ENCODE measurements around the gene PCSK6. TPM values are rescaled to one million over a fixed set of nuclear protein-coding genes. Genes with fewer than 3 reads are reported as not detected.
"Not testable (repeated sequence)": the region's sequence is repeated elsewhere in the genome, so short reads cannot be mapped to it uniquely, and the experiment has no call there.

The PCSK6 gene
- total RNA-seq, 1 donor from 2014 or later = 5.4 TPM

- no peak for DNase-seq (ENCODE audit: low read depth, low spot score)
- no peak overlapping the region for H3K27ac Mint-ChIP-seq (ENCODE audit: unreplicated experiment)
- no peaks in the 10 kb centered on the region for H3K4me1 Mint-ChIP-seq
- no peak overlapping the region for H3K4me3 Mint-ChIP-seq
- H3K27me3 Mint-ChIP-seq (ENCODE audit: low read depth) = no peaks in the 10 kb centered on the region
- no peaks in the 10 kb centered on the region for H3K9me3 Mint-ChIP-seq
- no peaks in the 10 kb centered on the region for H3K36me3 Mint-ChIP-seq (ENCODE audit: low read depth)
- TF ChIP-seq CTCF (conservative IDR thresholded peaks at IDR 0.05) = no peak
Observed at GRCh38 chr15:101378879-101379278, 110.6 kb downstream of the PCSK6 start.

- Mint-ChIP-seq H3K36me3 (ENCODE audit: low read depth) (no peaks in the 10 kb centered on the region), H3K4me3 (no peak overlapping the region), H3K4me1 (no peaks in the 10 kb centered on the region), H3K9me3 (no peaks in the 10 kb centered on the region), H3K27ac (ENCODE audit: unreplicated experiment) (no peak overlapping the region), H3K27me3 (ENCODE audit: low read depth) (no peaks in the 10 kb centered on the region)
- TF ChIP-seq CTCF (conservative IDR thresholded peaks at IDR 0.05) = no peak
- DNase-seq (ENCODE audit: low read depth, low spot score) = no peak
Observed at GRCh38 chr15:101378171-101378755, 111.2 kb downstream of the PCSK6 start.

- H3K27me3 Mint-ChIP-seq (ENCODE audit: low read depth) = no peaks in the 10 kb centered on the region
- H3K36me3 Mint-ChIP-seq (ENCODE audit: low read depth) = no peaks in the 10 kb centered on the region
- peaks cover 4% of the 10 kb centered on the region for H3K4me1 Mint-ChIP-seq
- no peaks in the 10 kb centered on the region for H3K9me3 Mint-ChIP-seq
- H3K27ac Mint-ChIP-seq (ENCODE audit: unreplicated experiment) = no peak overlapping the region
- DNase-seq (ENCODE audit: low read depth, low spot score) = no peak
- H3K4me3 Mint-ChIP-seq = no peak overlapping the region
- TF ChIP-seq CTCF (conservative IDR thresholded peaks at IDR 0.05) = no peak
Observed at GRCh38 chr15:101376615-101377395, 112.7 kb downstream of the PCSK6 start.

- not testable (repeated sequence) for H3K27me3 Mint-ChIP-seq (ENCODE audit: low read depth); H3K4me3 Mint-ChIP-seq; H3K9me3 Mint-ChIP-seq; H3K36me3 Mint-ChIP-seq (ENCODE audit: low read depth); H3K4me1 Mint-ChIP-seq; DNase-seq (ENCODE audit: low read depth, low spot score); H3K27ac Mint-ChIP-seq (ENCODE audit: unreplicated experiment)
Observed at GRCh38 chr15:101375006-101375405, 114.5 kb downstream of the PCSK6 start.

- no peak for TF ChIP-seq CTCF (conservative IDR thresholded peaks at IDR 0.05)
- no peak for DNase-seq (ENCODE audit: low read depth, low spot score)
- H3K36me3 Mint-ChIP-seq (ENCODE audit: low read depth) = no peaks in the 10 kb centered on the region
- peaks cover 12% of the 10 kb centered on the region for H3K4me1 Mint-ChIP-seq
- H3K4me3 Mint-ChIP-seq = no peak overlapping the region
- no peak overlapping the region for H3K27ac Mint-ChIP-seq (ENCODE audit: unreplicated experiment)
- no peaks in the 10 kb centered on the region for H3K9me3 Mint-ChIP-seq
- no peaks in the 10 kb centered on the region for H3K27me3 Mint-ChIP-seq (ENCODE audit: low read depth)
Observed at GRCh38 chr15:101374326-101374725, 115.2 kb downstream of the PCSK6 start.

GRCh38 chr15:101373577-101373976 lies 115.9 kb downstream of the PCSK6 start:
- H3K4me3 Mint-ChIP-seq = no peak overlapping the region
- H3K36me3 Mint-ChIP-seq (ENCODE audit: low read depth) = no peaks in the 10 kb centered on the region
- H3K27me3 Mint-ChIP-seq (ENCODE audit: low read depth) = no peaks in the 10 kb centered on the region
- no peak overlapping the region for H3K27ac Mint-ChIP-seq (ENCODE audit: unreplicated experiment)
- no peak for DNase-seq (ENCODE audit: low read depth, low spot score)
- peaks cover 14% of the 10 kb centered on the region for H3K4me1 Mint-ChIP-seq
- no peak for TF ChIP-seq CTCF (conservative IDR thresholded peaks at IDR 0.05)
- no peaks in the 10 kb centered on the region for H3K9me3 Mint-ChIP-seq
